ENCODE data around the gene RXFP4.
"Not testable (repeated sequence)": the region's sequence is repeated elsewhere in the genome, so short reads cannot be mapped to it uniquely, and the experiment has no call there.

RXFP4 gene

DNA sequence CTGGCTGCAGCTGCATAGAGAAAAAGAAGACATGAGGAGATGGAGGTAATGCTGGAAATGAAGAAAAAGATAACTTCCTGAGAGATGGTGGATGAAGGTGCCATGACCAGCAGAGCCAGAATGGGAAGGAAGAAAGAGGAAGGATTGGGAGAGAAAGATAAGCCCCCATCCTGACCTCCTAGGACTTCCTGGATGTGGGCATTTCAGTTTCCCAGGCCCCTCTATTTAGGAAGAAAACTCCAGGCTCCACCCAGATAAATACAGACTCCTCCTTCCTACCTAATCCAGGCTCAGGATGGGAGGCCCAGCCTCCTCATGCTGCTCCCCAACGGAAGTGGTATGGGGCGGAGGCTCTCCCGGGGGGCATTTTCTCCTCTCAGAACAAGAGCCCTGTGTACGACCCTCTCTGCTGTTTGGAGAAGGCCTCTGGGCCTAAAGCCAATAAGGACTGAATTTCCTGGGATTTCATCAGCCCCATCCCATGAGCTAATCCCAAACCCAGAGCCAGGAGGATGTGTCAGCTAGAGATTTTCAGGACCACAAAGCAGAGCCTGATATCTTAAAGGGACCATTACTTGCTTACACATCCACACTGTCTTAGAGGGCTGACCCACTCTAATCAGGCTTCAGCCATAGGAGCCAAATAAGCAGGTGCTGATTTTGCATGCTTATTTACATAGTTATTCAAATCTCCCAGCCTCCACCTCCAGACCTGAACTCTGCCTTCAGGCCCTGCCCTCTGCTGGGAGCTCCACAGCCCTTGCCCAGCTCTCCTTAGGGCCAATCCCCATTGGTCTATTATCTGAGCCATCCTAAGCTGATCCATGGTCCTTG is 42.0 kb downstream of the RXFP4 start:
- DNase-seq (ENCODE audit: low spot score) = peak; percentile 75
- ChIA-PET CTCF (interaction anchor here (1.0 to 1.9 kb wide), 5 partner anchors 19 to 83 kb away, joined by 4 to 8 read pairs (median 4); no protein-coding TSS in a partner anchor), POLR2A (ENCODE audit: low non-redundant PET) (no interaction called here)
- TF ChIP-seq, protein P1, sequence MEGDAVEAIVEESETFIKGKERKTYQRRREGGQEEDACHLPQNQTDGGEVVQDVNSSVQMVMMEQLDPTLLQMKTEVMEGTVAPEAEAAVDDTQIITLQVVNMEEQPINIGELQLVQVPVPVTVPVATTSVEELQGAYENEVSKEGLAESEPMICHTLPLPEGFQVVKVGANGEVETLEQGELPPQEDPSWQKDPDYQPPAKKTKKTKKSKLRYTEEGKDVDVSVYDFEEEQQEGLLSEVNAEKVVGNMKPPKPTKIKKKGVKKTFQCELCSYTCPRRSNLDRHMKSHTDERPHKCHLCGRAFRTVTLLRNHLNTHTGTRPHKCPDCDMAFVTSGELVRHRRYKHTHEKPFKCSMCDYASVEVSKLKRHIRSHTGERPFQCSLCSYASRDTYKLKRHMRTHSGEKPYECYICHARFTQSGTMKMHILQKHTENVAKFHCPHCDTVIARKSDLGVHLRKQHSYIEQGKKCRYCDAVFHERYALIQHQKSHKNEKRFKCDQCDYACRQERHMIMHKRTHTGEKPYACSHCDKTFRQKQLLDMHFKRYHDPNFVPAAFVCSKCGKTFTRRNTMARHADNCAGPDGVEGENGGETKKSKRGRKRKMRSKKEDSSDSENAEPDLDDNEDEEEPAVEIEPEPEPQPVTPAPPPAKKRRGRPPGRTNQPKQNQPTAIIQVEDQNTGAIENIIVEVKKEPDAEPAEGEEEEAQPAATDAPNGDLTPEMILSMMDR (conservative IDR thresholded peaks at IDR 0.05; ENCODE audit: low read depth) = no peak
- peak overlapping the region; percentile 92 for H3K27ac ChIP-seq

DNA sequence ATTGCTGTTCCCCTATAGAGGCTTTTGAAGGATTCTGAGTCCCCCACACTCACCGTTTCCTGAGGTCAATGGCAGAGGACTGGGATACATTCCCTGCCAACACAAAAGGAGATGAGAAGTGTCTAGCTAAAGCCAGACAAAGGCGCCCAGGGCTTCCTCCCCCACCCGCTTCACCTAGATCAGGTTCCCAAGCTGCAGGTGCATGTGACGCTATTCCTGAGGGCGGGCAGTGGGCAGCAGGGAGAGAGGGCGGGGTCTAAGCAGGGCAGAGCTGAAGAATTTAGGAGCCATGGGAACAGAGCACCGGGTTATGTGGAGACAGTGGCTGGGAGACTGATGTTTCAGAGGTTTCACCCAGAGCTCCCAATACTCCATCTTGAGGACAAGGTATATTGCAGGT is 42.9 kb downstream of the RXFP4 start:
- TF ChIP-seq, protein P1 (conservative IDR thresholded peaks at IDR 0.05; ENCODE audit: low read depth) = no peak
- H3K27ac ChIP-seq = peak overlapping the region; percentile 92

DNA sequence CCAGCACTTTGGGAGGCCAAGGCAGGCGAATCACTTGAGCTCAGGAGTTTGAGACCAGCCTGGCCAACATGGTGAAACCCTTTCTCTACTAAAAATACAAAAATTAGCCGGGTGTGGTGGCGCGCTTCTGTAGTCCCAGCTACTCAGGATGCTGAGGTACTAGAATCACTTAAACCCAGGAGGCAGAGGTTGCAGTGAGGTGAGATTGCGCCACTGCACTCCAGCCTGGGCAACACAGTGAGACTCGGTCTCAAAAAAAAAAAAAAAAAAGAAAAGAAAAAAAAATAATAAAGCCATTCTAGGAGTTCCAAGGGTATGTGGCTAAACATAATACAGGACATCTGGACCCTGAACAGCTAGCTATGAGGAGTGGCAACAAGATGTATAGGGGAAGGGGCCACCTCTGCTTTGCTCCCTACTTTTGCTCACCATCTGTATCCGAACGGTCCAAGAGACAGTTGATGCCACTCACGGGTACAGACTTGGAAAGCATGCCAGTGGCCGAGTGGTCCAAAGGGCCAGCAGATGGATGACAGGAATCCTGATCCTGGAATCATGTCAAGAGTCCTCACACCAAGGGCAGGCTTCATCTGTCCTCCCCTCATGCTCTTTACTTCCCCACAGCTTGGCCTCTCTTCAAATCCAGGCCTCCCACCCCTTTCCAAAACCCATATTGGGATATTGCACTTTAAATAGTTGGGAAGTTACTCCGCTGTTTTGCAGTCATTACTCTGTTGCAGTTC is 43.6 kb downstream of the RXFP4 start:
- POLR2A ChIA-PET (ENCODE audit: low non-redundant PET) = not testable (repeated sequence)

More for the DNA sequence above, 42.9 kb downstream of the RXFP4 start:
- POLR2A ChIA-PET (ENCODE audit: low non-redundant PET) = no interaction called here
- no peak for DNase-seq (ENCODE audit: low spot score)
- CTCF ChIA-PET = interaction anchor here (0.6 to 1.4 kb wide), 4 partner anchors 20 to 111 kb away, joined by 4 read pairs; no protein-coding TSS in a partner anchor

DNA sequence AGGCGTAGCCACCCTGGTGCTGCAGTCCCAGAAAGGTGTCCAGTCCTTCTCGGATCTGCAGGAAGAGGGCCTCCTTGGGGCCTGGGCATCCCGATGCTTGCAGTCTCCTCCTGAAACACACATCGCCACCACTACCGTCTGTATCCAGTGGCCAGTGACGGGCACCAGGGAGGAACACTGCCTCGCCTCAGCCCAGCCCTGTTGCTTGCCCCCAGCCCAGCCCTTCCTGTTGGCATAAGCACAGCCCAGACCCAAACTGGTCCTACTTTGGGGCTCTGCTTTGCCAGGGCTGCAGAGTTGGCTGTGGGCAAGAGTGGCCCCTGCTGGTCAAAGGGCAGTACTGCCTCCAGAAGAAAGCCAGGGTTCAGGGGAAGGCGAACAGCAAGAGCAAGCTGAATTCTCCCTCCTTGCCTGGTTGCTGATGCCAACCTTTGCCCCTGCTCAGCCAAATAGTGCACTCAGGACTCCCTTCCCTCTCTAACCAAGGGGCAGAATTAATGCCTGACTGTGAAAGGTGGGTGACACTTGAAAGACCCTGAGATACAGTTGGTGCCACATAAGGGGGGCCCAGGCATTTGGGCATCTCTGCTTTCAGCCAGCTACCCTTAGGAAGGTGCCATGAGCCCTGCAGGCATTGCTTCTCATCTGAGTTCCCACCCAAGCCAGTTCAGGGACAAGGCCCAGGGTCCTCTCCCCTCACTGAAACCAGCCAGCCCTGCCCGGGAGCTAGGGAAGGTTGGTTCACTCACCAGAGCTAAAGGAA is 48.0 kb downstream of the RXFP4 start:
- TF ChIP-seq, protein P1 (conservative IDR thresholded peaks at IDR 0.05; ENCODE audit: low read depth) = peak; percentile 98
- peak overlapping the region; percentile 66 for H3K27ac ChIP-seq
- DNase-seq (ENCODE audit: low spot score) = peak; percentile 63
- POLR2A ChIA-PET (ENCODE audit: low non-redundant PET) = no interaction called here
- CTCF ChIA-PET = interaction anchor here (0.5 to 1.5 kb wide), 12 partner anchors 11 to 55 kb away, joined by 3 to 13 read pairs (median 4); partner anchors contain the start of gene KHDC4

More for the DNA sequence above, 43.6 kb downstream of the RXFP4 start:
- DNase-seq (ENCODE audit: low spot score) = not testable (repeated sequence)
- CTCF ChIA-PET = interaction anchor here (1.4 kb wide), 1 partner anchor 21 kb away, joined by 4 read pairs; no protein-coding TSS in a partner anchor
- H3K27ac ChIP-seq = peak overlapping the region; percentile 92

DNA sequence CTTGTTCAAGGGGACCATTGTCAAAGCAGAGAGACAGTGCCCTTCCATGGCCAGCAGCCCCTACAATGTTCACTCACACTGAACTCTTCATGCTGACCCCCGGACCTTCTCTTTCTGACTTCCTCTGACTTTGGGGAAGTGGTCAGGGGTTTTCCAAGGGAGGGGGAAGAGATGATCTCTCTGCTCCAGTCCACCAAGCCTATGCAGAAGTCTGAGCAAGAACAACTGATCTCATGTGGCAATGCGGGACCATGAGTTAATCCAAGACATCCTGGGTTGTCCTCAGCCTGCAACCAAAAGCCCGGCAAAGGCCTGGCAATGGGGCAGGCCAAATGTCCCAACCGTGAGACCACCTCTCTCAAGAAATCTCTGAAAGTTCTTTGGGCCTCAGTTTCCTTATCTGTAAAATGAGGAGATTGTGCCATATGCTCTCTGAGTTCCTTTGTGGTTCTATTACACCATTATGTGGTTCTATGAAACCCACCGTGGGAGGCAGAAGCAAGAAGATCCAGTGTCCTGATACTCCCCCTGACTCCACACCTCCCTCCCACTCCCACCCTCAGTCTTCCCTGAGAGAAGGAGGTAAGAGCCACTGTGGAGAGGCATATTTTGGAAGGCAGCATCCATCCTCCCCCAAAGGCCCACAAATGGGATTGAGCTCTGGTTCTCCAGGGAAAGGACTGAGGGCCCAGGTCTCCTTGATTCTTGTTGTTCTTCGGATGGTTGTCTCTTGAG is 48.7 kb downstream of the RXFP4 start:
- TF ChIP-seq, protein P1 (conservative IDR thresholded peaks at IDR 0.05; ENCODE audit: low read depth) = no peak
- POLR2A ChIA-PET (ENCODE audit: low non-redundant PET) = no interaction called here
- CTCF ChIA-PET = interaction anchor here (0.5 to 1.5 kb wide), 12 partner anchors 10 to 56 kb away, joined by 3 to 13 read pairs (median 4); partner anchors contain the start of gene KHDC4
- DNase-seq (ENCODE audit: low spot score) = no peak
- H3K27ac ChIP-seq = peak overlapping the region; percentile 66
